C4-2B (cell line): Measurements from ENCODE around the gene BLNK.

ENCODE experiments used
- CTCF ChIP-seq: fragments of 450-650 bp; conservative IDR thresholded peaks from 2 replicates; pipeline ENCODE4 v1.5.1; 2017; ENCODE audit warnings: mild to moderate bottlenecking
- ZFX ChIP-seq: fragments of 450-650 bp; IDR thresholded peaks from 2 replicates; pipeline ENCODE4 v1.6.1; 2017

GRCh38 chr10:96301616-96302015, 30.2 kb upstream of the BLNK start:
- TF ChIP-seq CTCF, result no peak
- TF ChIP-seq ZFX, result no peak
